Smooth muscle cell (in vitro differentiated cells): Measurements from ENCODE around the gene LAMA5. TPM values are rescaled to one million over a fixed set of nuclear protein-coding genes. Genes with fewer than 3 reads are reported as not detected.

Experiments used
- DNase-seq: peaks from one replicate; lab custom pipeline; 2025; ENCODE audit not compliant: unreplicated experiment; lab: John Stamatoyannopoulos, UW
- H2AFZ ChIP-seq: fragments of 200-600 bp; sonication (generic); 2 replicates; pipeline ENCODE4 v1.6.0; 2016; ENCODE audit warnings: antibody characterized with exemption, low read depth, mild to moderate bottlenecking
- H3F3A ChIP-seq: fragments of 200-600 bp; sonication (generic); 2 replicates; pipeline ENCODE4 v1.6.0; 2017; ENCODE audit warnings: antibody characterized with exemption, low read depth
- H3K27ac ChIP-seq: fragments of 200-600 bp; sonication (generic); 2 replicates; pipeline ENCODE4 v1.5.1; 2016; ENCODE audit warnings: low read depth, mild to moderate bottlenecking
- H3K27me3 ChIP-seq: fragments of 200-600 bp; sonication (generic); 2 replicates; pipeline ENCODE4 v1.6.1; 2016; ENCODE audit warnings: low read depth, mild to moderate bottlenecking
- H3K36me3 ChIP-seq: fragments of 200-600 bp; sonication (generic); 2 replicates; pipeline ENCODE4 v1.5.1; 2016; ENCODE audit warnings: low read depth
- H3K4me1 ChIP-seq: fragments of 200-600 bp; sonication (generic); 2 replicates; pipeline ENCODE4 v1.5.1; 2016; ENCODE audit warnings: low read depth
- H3K4me2 ChIP-seq: fragments of 200-600 bp; sonication (generic); 2 replicates; pipeline ENCODE4 v1.6.0; 2016; ENCODE audit warnings: mild to moderate bottlenecking
- H3K4me3 ChIP-seq: fragments of 200-600 bp; sonication (generic); 2 replicates; pipeline ENCODE4 v1.5.1; 2016; ENCODE audit warnings: mild to moderate bottlenecking
- H3K79me2 ChIP-seq: fragments of 200-600 bp; sonication (generic); 2 replicates; pipeline ENCODE4 v1.6.0; 2016; ENCODE audit warnings: low read depth, mild to moderate bottlenecking
- H3K9ac ChIP-seq: fragments of 200-600 bp; sonication (generic); 2 replicates; pipeline ENCODE4 v1.6.0; 2016; ENCODE audit warnings: low read depth
- H3K9me3 ChIP-seq: fragments of 200-600 bp; sonication (generic); replicated peaks from 2 replicates; pipeline ENCODE4 v1.5.1; 2016; ENCODE audit warnings: low read depth
- H4K20me1 ChIP-seq: fragments of 200-600 bp; sonication (generic); 2 replicates; pipeline ENCODE4 v1.6.0; 2016; ENCODE audit warnings: low read depth
- CTCF ChIP-seq: fragments of 200-600 bp; sonication (generic); IDR thresholded peaks from 2 replicates; pipeline ENCODE4 v1.5.1; 2017; ENCODE audit warnings: borderline replicate concordance, mild to moderate bottlenecking, antibody characterized with exemption; ENCODE audit not compliant: insufficient read depth, poor library complexity, severe bottlenecking
- WGBS: methylation state at CpG from one replicate; pipeline ENCODE4 v1.1.7; 2016; ENCODE audit warnings: low lambda C conversion rate; 5-methylcytosine and 5-hydroxymethylcytosine counted together
- polyA plus RNA-seq: library from polyadenylated mRNA; unstranded; fragments of >200 nt; fragmentation: Nextera tagmentation; extraction: Ambion mirVana; gene quantifications from 2 replicates; pipeline ENCODE4 v1.2.1, GENCODE V29; 2016
- total RNA-seq: library from RNA; depleted of rRNA; stranded (reverse); fragments of >200 nt; gene quantifications from 2 replicates; pipeline ENCODE4 v1.2.3, GENCODE V29; 2014

LAMA5 gene
- total and polyA plus RNA-seq, 2 experiments from 2014 or later, result 27.5 to 27.6 TPM

GRCh38 chr20:62322492-62323041 lies 44.5 kb downstream of the LAMA5 start:
- no peaks in the 10 kb centered on the region for H3F3A ChIP-seq
- 97% methylated on average over 13 of the region's 16 CpGs for WGBS
- no peaks in the 10 kb centered on the region for H3K27me3 ChIP-seq
- H3K79me2 ChIP-seq, result no peaks in the 10 kb centered on the region
- no peak for TF ChIP-seq CTCF
- no peak overlapping the region for H3K27ac ChIP-seq
- no peaks in the 10 kb centered on the region for H3K36me3 ChIP-seq
- no peak overlapping the region for H3K4me2 ChIP-seq
- H4K20me1 ChIP-seq, result no peaks in the 10 kb centered on the region
- no peak for DNase-seq
- H3K9ac ChIP-seq, result no peak overlapping the region
- no peaks in the 10 kb centered on the region for H3K4me1 ChIP-seq
- no peak overlapping the region for H2AFZ ChIP-seq
- H3K9me3 ChIP-seq, result no peaks in the 10 kb centered on the region
- no peak overlapping the region for H3K4me3 ChIP-seq

- no peak overlapping the region for H2AFZ ChIP-seq
- no peaks in the 10 kb centered on the region for H3K9me3 ChIP-seq
- no peak for DNase-seq
- H3K9ac ChIP-seq, result no peak overlapping the region
- over 99% methylated on average over 16 of the region's 16 CpGs for WGBS
- H3K4me3 ChIP-seq, result no peak overlapping the region
- no peaks in the 10 kb centered on the region for H3K79me2 ChIP-seq
- H3K27ac ChIP-seq, result no peak overlapping the region
- no peaks in the 10 kb centered on the region for H3F3A ChIP-seq
- no peak overlapping the region for H3K4me2 ChIP-seq
- no peak for TF ChIP-seq CTCF
- H3K4me1 ChIP-seq, result no peaks in the 10 kb centered on the region
- H3K27me3 ChIP-seq, result no peaks in the 10 kb centered on the region
- no peaks in the 10 kb centered on the region for H4K20me1 ChIP-seq
- H3K36me3 ChIP-seq, result no peaks in the 10 kb centered on the region
These were observed 45.1 kb downstream of the LAMA5 start for GRCh38 chr20:62321975-62322374.

DNA sequence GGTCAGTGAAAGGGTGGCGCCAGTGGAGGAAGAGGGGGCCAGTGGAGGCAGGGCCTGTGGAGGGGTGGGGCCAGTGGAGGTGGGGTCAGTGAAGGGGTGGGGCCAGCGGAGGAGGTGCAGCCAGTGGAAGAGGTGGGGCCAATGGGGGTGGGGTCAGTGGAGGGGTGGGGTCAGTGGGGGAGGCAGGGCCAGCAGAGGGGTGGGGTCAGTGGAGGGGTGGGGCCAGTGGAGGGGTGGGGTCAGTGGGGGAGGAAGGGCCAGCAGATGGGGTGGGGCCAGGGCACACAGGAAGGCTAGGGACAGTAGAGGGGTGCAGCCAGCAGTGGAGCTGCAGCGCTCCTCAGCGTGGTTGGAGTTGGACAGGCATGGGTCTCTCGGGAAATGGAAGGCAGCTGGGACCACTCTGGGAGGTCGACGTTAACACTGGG lies 45.6 kb downstream of the LAMA5 start:
- Histone ChIP-seq H3F3A (no peaks in the 10 kb centered on the region), H3K4me1 (no peaks in the 10 kb centered on the region), H3K4me3 (no peak overlapping the region), H2AFZ (no peak overlapping the region), H3K9me3 (no peaks in the 10 kb centered on the region), H4K20me1 (no peaks in the 10 kb centered on the region), H3K36me3 (no peaks in the 10 kb centered on the region), H3K27me3 (no peaks in the 10 kb centered on the region), H3K79me2 (no peaks in the 10 kb centered on the region), H3K4me2 (no peak overlapping the region), H3K27ac (no peak overlapping the region), H3K9ac (no peak overlapping the region)
- WGBS, result 98% methylated on average over 4 of the region's 7 CpGs
- DNase-seq, result no peak
- TF ChIP-seq CTCF, result no peak
